SK-N-MC (cell line): ENCODE results near the gene DDX39B.

ENCODE experiments used
- DNase-seq: peaks from one replicate; pipeline ENCODE4 v3.0.0-alpha.2; 2011; ENCODE audit warnings: low read depth, low spot score
- H3K27ac ChIP-seq: fragments of 200-600 bp; sonication (generic); 2 replicates; pipeline ENCODE4 v1.5.1; 2016; ENCODE audit warnings: mixed run types
- H3K36me3 ChIP-seq: fragments of 200-600 bp; sonication (generic); 2 replicates; pipeline ENCODE4 v1.6.1; 2017; ENCODE audit warnings: antibody characterized with exemption, low read length, mixed read lengths; ENCODE audit not compliant: insufficient read depth
- H3K4me3 ChIP-seq: fragments of 200-600 bp; sonication (generic); 2 replicates; pipeline ENCODE4 v1.5.1; 2016
- H3K9ac ChIP-seq: fragments of 200-600 bp; sonication (generic); 2 replicates; pipeline ENCODE4 v1.8.0; 2017; ENCODE audit warnings: mixed run types, mixed read lengths; ENCODE audit not compliant: insufficient read length
- H3K9me3 ChIP-seq: fragments of 200-600 bp; sonication (generic); 2 replicates; pipeline ENCODE4 v1.6.1; 2017; ENCODE audit warnings: low read depth, mild to moderate bottlenecking, antibody characterized with exemption, low read length, moderate library complexity, mixed read lengths
- EZH2 ChIP-seq: fragments of 200-600 bp; sonication (generic); IDR thresholded peaks from one replicate; pipeline ENCODE4 v1.6.1; 2017; ENCODE audit warnings: antibody characterized with exemption
- FOXP2 ChIP-seq: optimal IDR thresholded peaks from 2 replicates; pipeline ENCODE3; 2011; ENCODE audit warnings: mild to moderate bottlenecking, moderate library complexity; ENCODE audit not compliant: insufficient read depth; ENCODE audit errors: extremely low read length, control extremely low read depth
- POLR2AphosphoS5 ChIP-seq: IDR thresholded peaks from 2 replicates; pipeline ENCODE4 v1.6.1; 2012; ENCODE audit warnings: mild to moderate bottlenecking, low read depth, low read length, borderline replicate concordance

The DDX39B gene

GRCh38 chr6:31581434-31582229 lies 39.8 kb upstream of the DDX39B start:
- H3K36me3 ChIP-seq: no peaks in the 10 kb centered on the region
- DNase-seq: no peak
- peak overlapping the region; percentile 81 for H3K9ac ChIP-seq
- H3K4me3 ChIP-seq: peak overlapping the region; percentile 88
- no peak overlapping the region for H3K27ac ChIP-seq
- TF ChIP-seq EZH2 (no peak), FOXP2 (no peak), POLR2AphosphoS5 (no peak)
- no peaks in the 10 kb centered on the region for H3K9me3 ChIP-seq

DNA sequence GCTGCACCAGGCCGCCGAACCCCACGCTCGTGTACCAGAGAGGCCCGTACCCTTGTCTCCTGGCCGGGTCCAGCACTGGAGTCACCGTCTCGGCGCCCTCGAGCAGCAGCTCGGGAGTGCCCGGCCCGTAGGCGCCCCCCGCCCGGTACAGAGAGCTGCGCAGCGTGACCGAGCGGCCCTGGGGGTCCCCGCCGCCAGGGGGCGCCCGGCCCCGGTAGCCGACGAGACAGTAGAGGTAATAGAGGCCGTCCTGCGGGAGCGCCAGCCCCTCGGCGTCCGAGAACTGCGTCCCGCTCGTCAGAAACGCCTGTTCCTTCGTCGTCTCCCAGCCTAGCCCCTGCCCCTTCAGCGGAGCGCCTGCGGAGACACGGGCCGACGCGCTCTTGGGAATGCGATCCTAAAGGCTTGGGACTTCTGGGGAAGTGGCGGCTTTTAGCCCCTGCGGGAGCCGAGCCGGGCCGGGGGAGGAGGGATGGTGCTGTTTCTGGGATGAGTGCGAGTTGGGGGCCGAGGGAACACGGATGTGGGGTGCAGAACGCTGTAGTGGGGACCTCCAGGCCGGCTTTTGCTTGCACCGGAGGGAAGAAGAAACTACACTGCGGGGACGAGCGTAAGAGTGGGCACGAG lies 39.1 kb upstream of the DDX39B start:
- H3K9ac ChIP-seq: peak overlapping the region; percentile 81
- H3K36me3 ChIP-seq: no peaks in the 10 kb centered on the region
- no peaks in the 10 kb centered on the region for H3K9me3 ChIP-seq
- no peak for DNase-seq
- TF ChIP-seq EZH2 (no peak), FOXP2 (peak; percentile 26), POLR2AphosphoS5 (peak; percentile 74; the same call in 1 of the 2 replicates)
- peak overlapping the region; percentile 88 for H3K4me3 ChIP-seq
- no peak overlapping the region for H3K27ac ChIP-seq

DNA sequence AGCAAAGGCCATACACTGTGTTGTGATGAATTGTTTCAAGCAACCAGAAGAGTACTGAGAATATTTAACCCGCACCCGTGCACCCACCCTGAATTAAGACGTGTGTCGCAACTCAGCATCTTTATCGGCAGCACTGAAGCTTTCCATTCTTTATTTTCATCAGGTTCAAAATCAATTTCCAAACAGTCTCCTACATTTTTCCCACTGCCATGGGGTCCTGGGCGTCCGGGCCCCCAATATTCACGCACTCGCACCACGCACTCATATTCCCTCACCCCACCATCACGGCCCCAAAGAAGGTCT lies 38.6 kb upstream of the DDX39B start:
- DNase-seq: no peak
- no peaks in the 10 kb centered on the region for H3K36me3 ChIP-seq
- no peak for TF ChIP-seq EZH2
- no peak for TF ChIP-seq POLR2AphosphoS5
- TF ChIP-seq FOXP2: no peak
- peak overlapping the region; percentile 88 for H3K4me3 ChIP-seq
- H3K9me3 ChIP-seq: no peaks in the 10 kb centered on the region
- H3K9ac ChIP-seq: peak overlapping the region; percentile 81
- no peak overlapping the region for H3K27ac ChIP-seq

GRCh38 chr6:31579546-31580437 lies 38.0 kb upstream of the DDX39B start:
- Histone ChIP-seq H3K9ac (no peak overlapping the region), H3K4me3 (no peak overlapping the region), H3K36me3 (no peaks in the 10 kb centered on the region), H3K9me3 (no peaks in the 10 kb centered on the region), H3K27ac (no peak overlapping the region)
- TF ChIP-seq POLR2AphosphoS5 (no peak), EZH2 (no peak), FOXP2 (no peak)
- DNase-seq: no peak

DNA sequence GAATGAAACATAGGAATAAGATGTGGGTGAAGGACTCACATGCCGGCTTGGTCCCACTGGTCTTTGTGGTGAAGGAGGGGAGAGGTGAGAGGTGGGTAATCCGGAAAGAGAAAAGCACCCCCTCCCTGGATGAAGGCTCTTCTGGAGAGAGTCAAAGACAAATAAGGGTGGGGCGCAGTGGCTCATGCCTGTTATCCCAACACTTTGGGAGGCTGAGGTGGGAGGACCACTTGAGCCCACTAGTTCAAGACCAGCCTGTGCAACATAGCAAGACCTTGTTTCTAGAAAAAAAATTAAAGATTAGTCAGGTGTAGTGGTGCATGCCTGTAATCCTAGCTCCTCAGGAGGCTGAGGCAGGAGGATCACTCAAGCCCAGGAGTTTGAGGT lies 37.3 kb upstream of the DDX39B start:
- no peak for DNase-seq
- Histone ChIP-seq H3K36me3 (no peaks in the 10 kb centered on the region), H3K9ac (no peak overlapping the region), H3K27ac (no peak overlapping the region), H3K9me3 (no peaks in the 10 kb centered on the region), H3K4me3 (no peak overlapping the region)
- TF ChIP-seq POLR2AphosphoS5: no peak
- no peak for TF ChIP-seq FOXP2
- no peak for TF ChIP-seq EZH2

DNA sequence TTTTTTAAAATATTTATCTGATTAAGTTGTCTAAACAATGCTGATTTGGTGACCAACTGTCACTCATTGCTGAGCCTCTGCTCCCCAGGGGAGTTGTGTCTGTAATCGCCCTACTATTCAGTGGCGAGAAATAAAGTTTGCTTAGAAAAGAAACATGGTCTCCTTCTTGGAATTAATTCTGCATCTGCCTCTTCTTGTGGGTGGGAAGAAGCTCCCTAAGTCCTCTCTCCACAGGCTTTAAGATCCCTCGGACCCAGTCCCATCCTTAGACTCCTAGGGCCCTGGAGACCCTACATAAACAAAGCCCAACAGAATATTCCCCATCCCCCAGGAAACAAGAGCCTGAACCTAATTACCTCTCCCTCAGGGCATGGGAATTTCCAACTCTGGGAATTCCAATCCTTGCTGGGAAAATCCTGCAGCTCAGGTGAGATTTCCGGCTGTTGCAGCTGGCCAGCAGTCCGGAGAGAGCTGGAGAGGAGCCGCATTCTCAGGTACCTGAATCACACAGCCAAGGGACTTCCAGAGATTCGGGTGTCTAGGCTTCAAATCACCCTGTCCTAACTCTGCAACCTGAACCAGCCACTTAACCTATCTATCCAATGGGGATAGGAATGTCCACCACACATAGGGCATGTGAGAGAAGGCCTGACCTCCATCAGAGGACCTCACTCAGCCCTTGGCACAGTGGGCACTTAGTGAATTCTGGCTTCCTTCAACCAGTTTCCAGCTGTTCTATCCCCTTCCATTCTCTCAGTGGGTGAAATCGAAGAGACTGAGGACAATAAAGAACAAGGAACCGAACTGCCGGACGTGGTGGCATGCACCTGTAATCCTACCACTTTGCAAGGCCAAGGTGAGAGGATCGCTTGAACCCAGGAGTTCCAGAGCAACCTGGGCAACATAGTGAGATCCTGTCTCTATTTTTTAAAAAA lies 36.6 kb upstream of the DDX39B start:
- no peak for TF ChIP-seq FOXP2
- no peak for TF ChIP-seq EZH2
- TF ChIP-seq POLR2AphosphoS5: no peak
- Histone ChIP-seq H3K27ac (no peak overlapping the region), H3K9me3 (no peaks in the 10 kb centered on the region), H3K4me3 (no peak overlapping the region), H3K36me3 (no peaks in the 10 kb centered on the region), H3K9ac (no peak overlapping the region)
- no peak for DNase-seq

GRCh38 chr6:31577579-31577966 lies 35.8 kb upstream of the DDX39B start:
- no peak for DNase-seq
- TF ChIP-seq EZH2: no peak
- TF ChIP-seq POLR2AphosphoS5: no peak
- TF ChIP-seq FOXP2: no peak
- Histone ChIP-seq H3K27ac (no peak overlapping the region), H3K36me3 (no peaks in the 10 kb centered on the region), H3K9me3 (no peaks in the 10 kb centered on the region), H3K4me3 (no peak overlapping the region), H3K9ac (no peak overlapping the region)
